SHP77 (cell line): Measurements from ENCODE around the gene UNC5C.

Source experiments
- DNase-seq, 2 experiments: peaks; one replicate each; lab custom pipeline; 2025; lab: John Stamatoyannopoulos, UW

The UNC5C gene

GRCh38 chr4:95548738-95549245, at the start of gene UNC5C:
Gene UNC5C, minus strand, starts transcription at chr4:95548973.
- no peak for DNase-seq

GRCh38 chr4:95596676-95597075, 47.9 kb upstream of the UNC5C start:
- DNase-seq: no peak

GRCh38 chr4:95594629-95595028, 45.9 kb upstream of the UNC5C start:
- no peak for DNase-seq

DNA sequence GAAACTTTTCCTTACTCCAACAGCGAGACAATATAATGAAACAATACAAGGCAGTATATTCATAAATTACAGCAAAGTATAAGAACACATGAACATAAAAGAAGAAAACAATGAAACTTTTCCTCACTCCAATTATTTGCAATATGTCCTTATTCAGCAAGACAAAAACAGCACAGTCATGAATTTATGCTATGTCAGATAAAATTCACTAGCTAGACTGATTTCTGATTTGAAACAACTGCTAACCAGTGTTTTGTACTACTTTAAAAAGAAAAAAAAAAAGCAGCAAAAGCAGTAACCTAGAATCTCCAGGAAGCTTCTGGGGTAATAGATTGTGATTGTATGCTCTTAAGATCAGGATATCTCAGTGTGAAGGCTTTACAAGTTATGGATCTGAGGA, 45.2 kb upstream of the UNC5C start:
- no peak for DNase-seq

DNA sequence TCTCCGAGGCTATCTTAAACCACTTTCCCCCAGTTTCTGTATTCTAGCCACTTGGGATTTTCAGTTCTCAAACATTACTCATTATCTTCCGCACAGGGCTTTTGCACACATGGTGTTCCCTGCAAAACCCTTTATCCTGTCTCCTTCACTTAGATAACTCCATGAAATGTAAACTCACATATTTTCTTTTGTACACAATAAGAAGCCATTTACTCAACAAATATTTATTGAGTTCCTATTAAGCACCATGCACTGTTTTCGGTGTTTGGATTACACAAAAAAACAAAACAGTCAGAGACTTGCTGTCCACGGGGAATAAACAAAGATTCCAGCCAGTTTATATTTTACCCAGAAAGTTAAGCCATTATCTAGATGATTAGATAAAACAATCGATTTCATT, 42.5 kb upstream of the UNC5C start:
- DNase-seq: no peak

DNA sequence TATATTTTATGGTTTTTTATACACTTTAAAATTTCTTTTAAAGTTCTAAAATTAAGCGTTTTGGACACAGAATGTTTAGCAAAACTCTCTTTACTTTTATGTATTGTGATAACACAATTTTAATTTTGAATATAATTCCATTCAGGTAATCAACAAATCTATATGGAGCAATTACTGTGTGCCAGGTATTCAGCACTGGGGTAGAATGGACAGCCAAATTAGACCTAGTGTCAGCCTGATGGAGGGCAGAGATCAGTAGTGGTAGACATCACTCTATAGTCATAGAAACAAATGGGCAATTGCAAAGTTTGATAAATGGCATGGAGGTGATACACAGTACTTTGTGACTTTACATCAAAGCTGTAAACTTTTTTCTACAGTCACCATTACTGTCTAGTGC, 41.8 kb upstream of the UNC5C start:
- no peak for DNase-seq

DNA sequence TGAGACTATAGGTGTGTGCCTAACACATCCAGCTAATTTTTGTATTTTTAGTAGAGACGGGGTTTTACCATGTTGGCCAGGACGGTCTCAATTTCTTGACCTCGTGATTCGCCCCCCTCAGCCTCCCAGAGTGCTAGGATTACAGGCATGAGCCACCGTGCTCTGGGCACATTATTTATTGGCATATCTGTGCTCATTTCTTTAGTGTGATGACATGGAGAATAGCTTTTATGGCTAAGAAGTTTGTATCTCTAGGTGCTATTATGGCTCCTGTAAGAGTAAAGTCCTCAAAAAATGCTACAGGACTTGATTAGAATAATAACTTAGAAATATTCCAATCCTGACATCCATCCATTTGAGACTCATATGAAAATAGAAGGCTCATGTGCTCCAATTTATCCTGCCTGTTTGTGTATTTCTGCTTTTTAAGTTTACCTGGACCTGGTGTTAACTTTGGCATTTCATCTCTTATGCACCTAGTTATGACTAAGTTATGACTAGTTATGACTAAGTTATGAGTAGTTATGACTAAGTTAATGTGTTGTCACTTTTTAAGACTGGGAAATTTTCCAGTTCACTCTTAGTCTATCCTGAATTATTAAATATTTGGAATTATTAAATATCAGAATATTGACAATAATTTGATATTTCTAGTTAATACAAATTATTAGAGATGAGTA, 36.4 kb upstream of the UNC5C start:
- no peak for DNase-seq

- DNase-seq: no peak
These were observed 31.5 kb upstream of the UNC5C start for GRCh38 chr4:95580226-95580625.

- no peak for DNase-seq
These were observed 23.7 kb upstream of the UNC5C start for GRCh38 chr4:95572304-95572991.

- DNase-seq: no peak
These were observed 22.8 kb upstream of the UNC5C start for GRCh38 chr4:95571577-95571976.

DNA sequence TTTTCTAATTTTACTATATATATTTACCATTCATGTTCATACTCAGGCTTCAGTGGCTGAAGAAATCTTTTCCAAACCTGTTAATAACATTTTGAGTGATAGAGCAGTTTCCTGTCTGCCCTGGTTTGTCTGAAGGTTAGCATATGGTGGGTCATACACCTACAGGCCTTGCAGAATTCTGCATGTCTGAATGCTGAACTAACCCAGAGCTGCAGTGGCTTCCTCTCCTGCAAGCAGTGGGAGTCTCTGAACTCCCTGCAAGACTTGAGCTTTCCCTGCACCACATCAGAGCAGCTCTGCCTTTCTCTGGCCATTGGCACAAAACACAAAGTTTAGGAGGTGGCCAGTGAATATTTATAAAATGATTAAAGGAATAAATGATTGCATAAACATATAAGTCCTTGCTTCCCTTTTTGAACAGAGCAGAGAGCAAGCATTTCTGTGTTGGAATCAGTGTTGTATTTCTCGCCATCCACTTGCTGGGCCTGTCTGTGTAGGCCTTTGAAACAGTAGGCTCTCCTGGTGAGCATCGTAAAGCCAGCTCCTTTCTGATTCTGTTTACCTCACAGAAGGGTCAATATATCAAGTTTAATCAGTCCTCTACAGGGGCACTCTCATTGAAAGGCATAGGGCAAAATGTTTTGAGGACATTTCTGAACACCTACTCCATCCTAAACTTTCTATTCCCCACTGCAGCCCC, 15.0 kb upstream of the UNC5C start:
- DNase-seq: no peak

DNA sequence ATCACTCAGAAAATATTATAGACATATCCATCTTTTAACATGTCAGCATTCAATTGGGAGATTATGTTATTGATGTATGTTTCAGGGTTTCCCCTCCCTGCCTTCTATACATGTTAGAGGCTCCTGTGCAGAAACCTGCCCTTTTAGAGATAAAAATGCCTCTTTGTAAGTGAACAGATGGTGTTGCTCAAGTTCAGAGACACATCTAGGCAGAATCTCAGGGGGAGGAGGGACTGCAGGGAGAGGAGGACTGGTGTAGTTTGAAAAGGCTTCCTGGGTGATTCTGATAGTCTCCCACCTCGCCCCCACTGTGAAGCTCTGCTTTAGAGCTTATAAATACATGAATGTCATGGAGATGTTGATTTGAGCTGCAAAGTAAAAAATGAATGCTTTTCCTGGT, 12.0 kb upstream of the UNC5C start:
- no peak for DNase-seq

DNA sequence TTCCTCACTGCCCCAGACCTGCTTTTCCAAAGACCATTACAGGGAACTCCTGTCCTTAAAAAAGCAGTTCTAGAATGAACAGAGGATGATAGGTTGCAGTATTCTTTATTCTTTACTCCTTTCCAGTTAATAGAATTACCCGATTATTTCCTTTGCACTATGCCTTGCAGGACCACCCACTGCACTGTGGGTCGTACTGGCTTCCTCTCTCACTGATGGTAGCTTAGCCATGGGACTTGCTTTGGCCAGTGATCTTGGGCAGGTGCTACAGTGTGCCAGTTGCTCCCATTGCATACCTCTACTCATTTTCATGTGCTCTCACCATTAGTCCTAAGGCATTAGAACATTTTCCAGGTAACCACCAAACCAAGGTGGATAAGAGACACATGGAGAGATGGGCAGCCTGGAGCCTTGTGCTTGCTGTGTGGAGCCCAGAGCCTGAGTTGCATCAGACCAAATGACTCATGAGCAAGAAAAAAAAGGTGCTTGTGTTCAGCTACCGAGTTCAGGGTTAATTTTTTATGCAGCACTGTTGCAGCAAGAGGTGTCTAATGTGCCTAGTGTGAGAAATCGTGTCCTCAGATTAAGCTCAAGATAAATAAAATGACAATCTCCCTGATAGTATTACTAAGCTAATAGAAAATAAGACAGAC, 7.6 kb upstream of the UNC5C start:
- DNase-seq: no peak

GRCh38 chr4:95552942-95553550, 4.3 kb upstream of the UNC5C start:
- no peak for DNase-seq

GRCh38 chr4:95551653-95552052, 2.9 kb upstream of the UNC5C start:
- no peak for DNase-seq

GRCh38 chr4:95550115-95550987, 1.6 kb upstream of the UNC5C start:
- no peak for DNase-seq

DNA sequence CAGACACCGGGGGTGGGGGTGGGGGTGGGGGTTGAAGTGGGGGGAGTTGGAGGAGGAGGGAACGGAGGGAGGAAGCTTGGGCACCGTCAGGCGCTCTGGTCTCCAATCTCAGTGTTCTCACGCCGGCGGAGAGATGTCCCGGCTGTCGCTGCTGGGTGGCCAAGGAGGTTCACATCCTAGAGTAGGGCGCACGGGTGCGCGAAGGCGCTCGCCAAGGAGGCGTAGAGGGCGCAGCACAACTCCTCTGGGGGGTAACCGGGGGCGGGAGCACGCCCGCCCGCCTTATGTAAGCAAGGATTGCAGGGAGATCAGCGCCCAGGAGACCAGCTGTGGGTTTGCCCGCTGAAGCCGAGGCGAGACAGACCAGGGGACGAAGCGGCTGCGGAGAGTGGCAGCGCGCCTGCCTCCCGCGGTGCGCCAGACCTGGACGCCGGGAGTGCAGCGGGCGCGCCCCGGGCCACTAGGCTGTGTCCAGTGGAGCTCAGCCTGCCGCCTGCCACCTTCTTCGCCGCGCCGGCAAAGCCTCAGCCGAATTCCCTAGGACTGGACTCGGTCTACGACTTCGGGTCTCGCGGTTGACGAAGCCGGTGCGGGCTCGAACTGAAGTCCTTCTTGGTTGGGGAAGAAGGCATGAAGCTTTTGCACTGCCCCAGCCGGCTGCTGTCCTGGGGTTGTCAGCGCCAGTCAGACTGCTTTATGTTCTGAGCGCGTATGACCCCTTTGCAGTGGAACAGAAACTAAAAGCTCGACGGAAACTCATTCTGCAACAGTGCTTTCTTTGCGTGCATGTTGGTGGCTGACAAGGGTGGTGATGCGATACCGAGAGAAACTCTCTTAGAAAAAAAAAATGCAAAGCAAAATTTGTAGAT, 707 bp upstream of the UNC5C start:
- DNase-seq: no peak

DNA sequence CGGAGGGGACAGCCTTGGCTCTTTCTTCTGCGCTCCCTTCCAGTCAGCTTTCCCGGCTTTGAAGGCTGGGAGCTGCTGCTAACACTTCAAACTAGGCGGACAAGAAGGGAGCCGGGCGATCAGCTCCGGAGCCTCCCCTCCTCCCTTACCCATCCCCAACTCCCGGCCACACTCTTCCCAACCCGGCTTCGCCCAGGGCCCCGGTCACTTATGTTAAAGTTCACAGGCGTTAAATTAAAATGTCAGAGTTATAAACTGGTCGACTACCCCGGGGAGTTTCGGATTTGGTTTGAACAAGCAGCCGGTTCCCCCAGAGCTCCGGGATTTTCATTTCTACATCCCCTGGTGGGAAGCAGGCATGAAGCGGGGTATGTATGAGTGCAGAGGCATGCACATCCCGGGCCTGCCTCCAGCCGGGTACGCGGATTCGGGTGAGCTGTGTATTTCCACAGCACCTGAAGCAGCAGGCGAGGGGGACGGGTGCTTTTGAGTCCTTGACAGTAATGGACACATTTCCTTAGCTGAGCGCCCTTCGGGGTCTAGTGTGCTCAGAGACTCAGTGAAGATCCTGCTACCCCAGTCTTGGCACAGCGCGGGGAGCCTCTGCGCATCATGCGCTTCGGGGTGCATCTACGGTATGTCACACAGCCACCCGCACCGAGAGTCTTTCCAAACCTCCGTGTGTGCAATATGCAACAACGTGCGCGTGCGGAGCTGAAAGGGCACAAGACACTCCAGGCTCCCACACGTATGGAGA, 880 bp downstream of the UNC5C start:
- DNase-seq: no peak
